ENCODE data around the gene LYRM4. TPM values are rescaled to one million over a fixed set of nuclear protein-coding genes. Genes with fewer than 3 reads are reported as not detected.
A peak's percentile ranks its signal among the peaks of the same experiment; 100 is the strongest.

LYRM4 gene
- total RNA-seq, 1 experiment from 2014 or later: 44.3 TPM

DNA sequence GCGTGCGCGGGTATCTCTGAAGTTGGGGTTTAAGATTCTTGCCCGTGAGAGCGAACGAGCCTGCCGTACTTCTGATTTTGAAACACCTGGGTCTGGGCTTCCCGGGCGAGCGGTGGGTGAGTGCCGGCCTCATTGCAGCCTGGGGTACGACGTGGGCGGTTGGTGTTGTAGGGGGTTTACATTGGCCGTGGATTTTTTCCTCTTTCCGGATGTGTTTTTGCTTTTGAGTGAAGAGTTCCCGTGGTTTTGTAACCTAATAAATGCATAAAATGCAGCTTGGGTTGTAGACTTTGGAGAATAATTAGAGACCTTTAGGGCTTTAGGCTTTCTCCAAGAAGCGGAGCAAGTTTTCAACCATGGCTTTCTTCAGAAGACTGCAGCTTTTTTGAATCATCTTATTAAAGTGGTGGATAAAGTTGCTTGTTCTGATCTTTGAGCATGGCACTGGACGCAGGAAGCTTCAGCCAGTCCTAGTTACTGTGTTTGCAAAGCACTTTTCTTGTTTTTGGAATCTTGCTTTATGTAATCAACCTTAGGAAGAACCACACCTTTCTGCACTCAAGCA, 877 bp upstream of the LYRM4 start:
- H3K9me3 Mint-ChIP-seq: peaks cover 4% of the 10 kb centered on the region in 2 experiments; a peak in 2 of 5 replicates

More for the DNA sequence above, 877 bp upstream of the LYRM4 start:
- Histone ChIP-seq H3K79me2 (ENCODE audit: insufficient read depth, low read length) (0 out of 2 replicates have a peak, but pooled peaks cover 3% of the 10 kb centered on the region), H2BK120ac (ENCODE audit: low read depth, low read length, poor library complexity, severe bottlenecking) (no peak overlapping the region), H3K79me1 (ENCODE audit: insufficient read depth, low read depth, low read length, poor library complexity, severe bottlenecking) (peaks cover 3% of the 10 kb centered on the region), H2BK12ac (ENCODE audit: insufficient read length, low read depth, low read length) (no peak overlapping the region), H3K23me2 (ENCODE audit: insufficient read length, low read depth, low read length, poor library complexity, severe bottlenecking) (peaks cover 2% of the 10 kb centered on the region), H3K27me3 (ENCODE audit: insufficient read depth, low read length) (no peaks in the 10 kb centered on the region), H3K27ac (ENCODE audit: insufficient read length, low read depth, low read length) (no peak overlapping the region), H4K8ac (replicated peaks; ENCODE audit: insufficient read length, low read depth, low read length) (no peak overlapping the region), H3K9me3 (ENCODE audit: control insufficient read depth, low read depth, low read length) (no peaks in the 10 kb centered on the region), H3K9ac (ENCODE audit: extremely low read depth, insufficient read length, low read length) (peak overlapping the region; percentile 71), H4K91ac (ENCODE audit: insufficient read length, low read depth, low read length) (no peak overlapping the region), H4K20me1 (ENCODE audit: control insufficient read depth, insufficient read depth, insufficient read length) (no peaks in the 10 kb centered on the region), H3K56ac (ENCODE audit: insufficient read length, low read depth, low read length) (no peak overlapping the region), H3K18ac (ENCODE audit: insufficient read length, low read depth, low read length) (peak overlapping the region; percentile 29), H3K4me1 (ENCODE audit: insufficient read depth, low read length) (no peaks in the 10 kb centered on the region), H3T11ph (ENCODE audit: low read length) (no peak overlapping the region), H4K5ac (ENCODE audit: insufficient read length, low read depth, low read length) (no peak overlapping the region), H3K14ac (ENCODE audit: insufficient read depth, low read length) (no peak overlapping the region; the same call in 1 of the 2 replicates), H2BK5ac (ENCODE audit: insufficient read length, low read length) (no peak overlapping the region), H2BK20ac (ENCODE audit: low read depth, low read length, poor library complexity, severe bottlenecking) (no peak overlapping the region), H2AK5ac (ENCODE audit: insufficient read length, low read length) (no peak overlapping the region), H2BK15ac (ENCODE audit: low read depth, low read length) (no peak overlapping the region), H3K23ac (ENCODE audit: insufficient read length, low read depth, low read length) (no peak overlapping the region), H2AFZ (ENCODE audit: low read length) (no peak overlapping the region), H3K4ac (ENCODE audit: low read depth, low read length) (no peak overlapping the region), H3K4me2 (ENCODE audit: insufficient read depth, insufficient read length, low read length) (peak overlapping the region; percentile 91)
- Mint-ChIP-seq H3K27ac (peak overlapping the region; percentile 99 to 100 (median 100)), H3K4me3 (peak overlapping the region; percentile 98), H3K36me3 (ENCODE audit: insufficient read depth in 1 of 3, low read depth in 3 of 3) (peaks cover 12 to 22% (median 22%) of the 10 kb centered on the region in 3 experiments), H3K4me1 (peaks cover 8 to 10% of the 10 kb centered on the region in 2 experiments), H3K27me3 (ENCODE audit: low read depth) (no peaks in the 10 kb centered on the region)
- no peak for DNase-seq
- TF ChIP-seq CTCF (conservative IDR thresholded peaks at IDR 0.05): no peak
- WGBS (ENCODE audit: extremely low coverage, insufficient read length, low lambda C conversion rate): no CpG with 5 or more reads among the region's 19 CpGs

Measured in H9 (cell line).